Ovary (tissue), 3 donors: ENCODE measurements around the gene LRRC23.

Experiments used
- EP300 ChIP-seq: sonication (generic); formaldehyde crosslinking; IDR thresholded peaks from one replicate; pipeline ENCODE4 v1.6.1; 2017; ENCODE audit warnings: antibody characterized with exemption
- POLR2A ChIP-seq: fragments of 450-650 bp; IDR thresholded peaks from one replicate; pipeline ENCODE4 v1.6.1; 2017; ENCODE audit warnings: antibody characterized with exemption, mild to moderate bottlenecking, moderate library complexity
- TF ChIP-seq, protein P1 (sequence below), 3 donors: fragments of 450-650 bp in 2 of 3; fragments of 200-600 bp in 1 of 3; IDR thresholded peaks; one replicate each; pipeline versions ENCODE4 v1.5.1 to v1.8.0; 2016 to 2022; ENCODE audit warnings: antibody characterized with exemption in 3 of 3, mild to moderate bottlenecking in 1 of 3
- donor health status: DM: no; HTN: no; CAD: no.

DNA sequence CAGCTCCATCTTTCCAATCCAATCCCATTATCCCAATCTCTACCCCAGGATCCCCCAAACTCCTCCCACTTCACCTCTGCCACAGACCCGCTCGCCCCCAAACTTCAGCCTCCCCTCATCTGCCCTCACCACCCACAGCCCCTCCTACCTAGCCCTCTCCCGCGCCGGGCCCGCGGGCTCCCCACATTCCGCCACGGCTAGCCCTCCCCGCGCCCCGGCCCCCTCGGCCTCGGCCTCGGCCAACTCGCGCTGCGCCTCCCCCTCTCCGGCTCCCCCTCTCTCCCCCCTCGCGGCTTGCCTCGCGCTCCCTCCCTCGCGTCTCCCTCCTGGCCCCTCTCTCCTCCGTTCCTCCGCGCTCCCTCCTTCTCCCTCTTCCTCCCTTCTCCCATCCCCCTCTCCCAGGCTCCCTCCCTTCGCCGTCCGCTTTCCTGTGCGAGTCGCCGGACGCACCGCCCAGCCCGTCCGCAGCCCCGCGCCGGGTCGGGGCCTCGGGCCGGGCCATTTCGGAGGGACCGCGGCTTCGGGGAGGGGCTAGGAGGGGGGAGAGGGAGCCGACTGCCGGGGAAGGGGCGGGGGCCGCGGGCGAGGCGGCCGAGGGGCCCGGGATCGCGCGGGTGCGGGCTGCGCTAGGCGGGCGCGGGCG lies 22.9 kb downstream of the LRRC23 start, which contains the start of gene ATN1:
- TF ChIP-seq, protein P1, sequence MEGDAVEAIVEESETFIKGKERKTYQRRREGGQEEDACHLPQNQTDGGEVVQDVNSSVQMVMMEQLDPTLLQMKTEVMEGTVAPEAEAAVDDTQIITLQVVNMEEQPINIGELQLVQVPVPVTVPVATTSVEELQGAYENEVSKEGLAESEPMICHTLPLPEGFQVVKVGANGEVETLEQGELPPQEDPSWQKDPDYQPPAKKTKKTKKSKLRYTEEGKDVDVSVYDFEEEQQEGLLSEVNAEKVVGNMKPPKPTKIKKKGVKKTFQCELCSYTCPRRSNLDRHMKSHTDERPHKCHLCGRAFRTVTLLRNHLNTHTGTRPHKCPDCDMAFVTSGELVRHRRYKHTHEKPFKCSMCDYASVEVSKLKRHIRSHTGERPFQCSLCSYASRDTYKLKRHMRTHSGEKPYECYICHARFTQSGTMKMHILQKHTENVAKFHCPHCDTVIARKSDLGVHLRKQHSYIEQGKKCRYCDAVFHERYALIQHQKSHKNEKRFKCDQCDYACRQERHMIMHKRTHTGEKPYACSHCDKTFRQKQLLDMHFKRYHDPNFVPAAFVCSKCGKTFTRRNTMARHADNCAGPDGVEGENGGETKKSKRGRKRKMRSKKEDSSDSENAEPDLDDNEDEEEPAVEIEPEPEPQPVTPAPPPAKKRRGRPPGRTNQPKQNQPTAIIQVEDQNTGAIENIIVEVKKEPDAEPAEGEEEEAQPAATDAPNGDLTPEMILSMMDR (IDR thresholded peaks at IDR 0.05) = no peak
- TF ChIP-seq POLR2A = peak; percentile 77
- TF ChIP-seq EP300 = no peak
